HepG2 (cell line): ENCODE results near the gene UNC13D. TPM values are rescaled to one million over a fixed set of nuclear protein-coding genes. Genes with fewer than 3 reads are reported as not detected.

Source experiments
- GABPA ChIP-seq, 2 experiments: IDR thresholded peaks; 2 replicates each; pipeline ENCODE4 v1.6.1; 2011 to 2016; ENCODE audit warnings: low read depth in 2 of 2, low read length in 1 of 2, missing biosample characterization in 1 of 2, missing genetic modification characterization in 1 of 2
- KLF9 ChIP-seq: IDR thresholded peaks from 2 replicates; pipeline ENCODE4 v1.6.1; 2016; ENCODE audit warnings: low read depth
- POLR2AphosphoS5 ChIP-seq: IDR thresholded peaks from 2 replicates; pipeline ENCODE4 v1.6.1; 2012; ENCODE audit warnings: low read depth, low read length
- SALL2 ChIP-seq: sonication (generic); formaldehyde crosslinking; IDR thresholded peaks from 2 replicates; pipeline ENCODE4 v1.8.1; 2023; ENCODE audit warnings: mild to moderate bottlenecking, missing genetic modification reagents, inconsistent platforms
- ZMYM3 ChIP-seq: sonication (generic); formaldehyde crosslinking; IDR thresholded peaks from 2 replicates; pipeline ENCODE4 v1.5.1; 2020; ENCODE audit warnings: mild to moderate bottlenecking, missing genetic modification reagents
- ZNF101 ChIP-seq: sonication (generic); formaldehyde crosslinking; IDR thresholded peaks from 2 replicates; pipeline ENCODE4 v1.4.0; 2020; ENCODE audit warnings: mild to moderate bottlenecking, low read depth, missing genetic modification reagents, borderline replicate concordance
- ZNF143 ChIP-seq: sonication (generic); formaldehyde crosslinking; IDR thresholded peaks from 2 replicates; pipeline ENCODE4 v1.4.0; 2020; ENCODE audit warnings: missing genetic modification reagents
- ZNF225 ChIP-seq: sonication (generic); formaldehyde crosslinking; IDR thresholded peaks from 2 replicates; pipeline ENCODE4 v1.4.0; 2020; ENCODE audit warnings: mild to moderate bottlenecking, missing genetic modification reagents
- ZNF761 ChIP-seq: sonication (generic); formaldehyde crosslinking; conservative IDR thresholded peaks from 2 replicates; pipeline ENCODE4 v1.4.0; 2020; ENCODE audit warnings: mild to moderate bottlenecking, missing genetic modification reagents
- ZNF766 ChIP-seq: sonication (generic); formaldehyde crosslinking; IDR thresholded peaks from 2 replicates; pipeline ENCODE4 v1.5.0; 2020; ENCODE audit warnings: missing genetic modification reagents, borderline replicate concordance
- polyA plus RNA-seq, 8 experiments: library from polyadenylated mRNA; depleted of rRNA in 3 of 8; stranded (reverse) in 7 of 8; unstranded in 1 of 8; fragments of >200 nt; fragmentation: Illumina TruSeq in 4 of 8; extraction: Trizol in 4 of 8; gene quantifications; 2 replicates each; pipeline versions ENCODE4 v1.2.1 to v1.2.3, GENCODE V29; 2011 to 2016; ENCODE audit warnings: low read depth in 4 of 8, missing spikeins in 1 of 8, mixed read lengths in 1 of 8; ENCODE audit not compliant: insufficient read depth in 1 of 8
- total RNA-seq, 5 experiments: library from RNA; depleted of rRNA; stranded (reverse); fragments of >200 nt; fragmentation: Illumina TruSeq; extraction: Trizol; gene quantifications; 2 replicates each; pipeline ENCODE4 v1.2.3, GENCODE V29; 2016; ENCODE audit warnings: low read depth in 1 of 5
- TF ChIP-seq, protein P1 (sequence below): sonication (generic); formaldehyde crosslinking; IDR thresholded peaks from 2 replicates; pipeline ENCODE4 v1.8.0; 2022; ENCODE audit warnings: mild to moderate bottlenecking, missing genetic modification reagents
- TF ChIP-seq, protein P2 (sequence below): sonication (generic); formaldehyde crosslinking; IDR thresholded peaks from 2 replicates; pipeline ENCODE4 v1.8.0; 2022; ENCODE audit warnings: mild to moderate bottlenecking, missing genetic modification reagents, moderate library complexity
- TF ChIP-seq, protein P3 (sequence below): sonication (generic); formaldehyde crosslinking; IDR thresholded peaks from 2 replicates; pipeline ENCODE4 v1.4.0; 2020; ENCODE audit warnings: mild to moderate bottlenecking, low read depth, missing genetic modification reagents
- TF ChIP-seq, protein P4 (sequence below): sonication (generic); formaldehyde crosslinking; IDR thresholded peaks from 2 replicates; pipeline ENCODE4 v1.5.1; 2020; ENCODE audit warnings: missing genetic modification reagents, mild to moderate bottlenecking, borderline replicate concordance
- TF ChIP-seq, protein P5 (sequence below): sonication (generic); formaldehyde crosslinking; IDR thresholded peaks from 2 replicates; pipeline ENCODE4 v1.4.0; 2020; ENCODE audit warnings: missing genetic modification reagents
- TF ChIP-seq, protein P6 (sequence below): sonication (generic); formaldehyde crosslinking; IDR thresholded peaks from 2 replicates; pipeline ENCODE4 v1.9.0; 2021; ENCODE audit warnings: missing genetic modification reagents, borderline replicate concordance

Gene UNC13D
- total and polyA plus RNA-seq, 2 of the 13 experiments (the other 11 are each of a cell fraction or from before 2014, with no cell fraction given) = 29.7 to 42.7 TPM

DNA sequence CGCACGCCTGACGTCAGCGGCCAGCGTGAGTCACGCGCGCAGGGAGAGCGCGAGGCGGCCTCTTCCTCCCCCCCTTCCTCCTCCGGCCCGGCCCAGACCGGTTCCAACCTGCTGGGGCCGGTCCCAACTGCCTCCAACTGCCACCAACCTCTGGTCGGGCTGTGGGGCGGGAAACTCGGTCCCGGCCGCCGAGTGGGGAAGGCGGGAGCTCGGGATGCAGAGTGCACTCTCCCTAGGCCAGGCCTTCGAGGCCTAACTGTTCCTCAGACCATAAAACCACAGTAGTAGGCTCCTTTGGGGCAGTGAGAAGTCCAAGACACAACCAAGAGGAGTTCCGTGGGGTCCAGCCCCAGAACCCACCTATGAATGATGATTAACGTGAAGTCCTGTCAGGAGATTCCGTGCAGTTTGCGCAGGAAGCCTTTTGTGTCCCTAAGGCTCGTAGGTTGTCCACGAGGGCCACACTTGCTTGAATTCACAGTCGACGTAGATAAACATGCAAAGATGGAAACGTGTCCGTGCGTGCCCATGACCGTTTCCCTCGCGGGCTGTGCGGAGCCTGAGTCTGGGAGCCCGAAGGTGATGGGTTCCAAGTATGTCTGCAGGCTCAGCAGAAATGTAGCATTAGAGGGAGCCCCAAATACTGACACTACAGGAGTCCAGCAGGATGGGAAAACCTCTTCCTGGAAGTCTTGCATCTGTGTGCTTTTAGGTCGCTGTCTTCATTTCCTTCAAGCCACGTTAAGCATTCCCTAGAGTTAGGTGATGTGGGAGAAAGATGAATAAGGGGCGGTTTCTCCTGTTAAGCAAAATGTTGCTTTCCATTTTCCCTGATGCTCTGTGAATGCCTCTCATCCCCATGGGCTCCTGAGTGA lies 59.0 kb downstream of the UNC13D start (continued):
- peak; percentile 82 for TF ChIP-seq ZNF761 (CRISPR knock-in tag)
- TF ChIP-seq SALL2 = no peak; the same call in 1 of the 2 replicates
- TF ChIP-seq ZNF101 (CRISPR knock-in tag) = peak; percentile 66; the same call in 1 of the 2 replicates
- TF ChIP-seq, protein P1, sequence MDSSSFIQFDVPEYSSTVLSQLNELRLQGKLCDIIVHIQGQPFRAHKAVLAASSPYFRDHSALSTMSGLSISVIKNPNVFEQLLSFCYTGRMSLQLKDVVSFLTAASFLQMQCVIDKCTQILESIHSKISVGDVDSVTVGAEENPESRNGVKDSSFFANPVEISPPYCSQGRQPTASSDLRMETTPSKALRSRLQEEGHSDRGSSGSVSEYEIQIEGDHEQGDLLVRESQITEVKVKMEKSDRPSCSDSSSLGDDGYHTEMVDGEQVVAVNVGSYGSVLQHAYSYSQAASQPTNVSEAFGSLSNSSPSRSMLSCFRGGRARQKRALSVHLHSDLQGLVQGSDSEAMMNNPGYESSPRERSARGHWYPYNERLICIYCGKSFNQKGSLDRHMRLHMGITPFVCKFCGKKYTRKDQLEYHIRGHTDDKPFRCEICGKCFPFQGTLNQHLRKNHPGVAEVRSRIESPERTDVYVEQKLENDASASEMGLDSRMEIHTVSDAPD (CRISPR knock-in tag) = no peak; the same call in 1 of the 2 replicates
- TF ChIP-seq, protein P2, sequence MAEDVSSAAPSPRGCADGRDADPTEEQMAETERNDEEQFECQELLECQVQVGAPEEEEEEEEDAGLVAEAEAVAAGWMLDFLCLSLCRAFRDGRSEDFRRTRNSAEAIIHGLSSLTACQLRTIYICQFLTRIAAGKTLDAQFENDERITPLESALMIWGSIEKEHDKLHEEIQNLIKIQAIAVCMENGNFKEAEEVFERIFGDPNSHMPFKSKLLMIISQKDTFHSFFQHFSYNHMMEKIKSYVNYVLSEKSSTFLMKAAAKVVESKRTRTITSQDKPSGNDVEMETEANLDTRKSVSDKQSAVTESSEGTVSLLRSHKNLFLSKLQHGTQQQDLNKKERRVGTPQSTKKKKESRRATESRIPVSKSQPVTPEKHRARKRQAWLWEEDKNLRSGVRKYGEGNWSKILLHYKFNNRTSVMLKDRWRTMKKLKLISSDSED (CRISPR knock-in tag) = no peak
- TF ChIP-seq, protein P3, sequence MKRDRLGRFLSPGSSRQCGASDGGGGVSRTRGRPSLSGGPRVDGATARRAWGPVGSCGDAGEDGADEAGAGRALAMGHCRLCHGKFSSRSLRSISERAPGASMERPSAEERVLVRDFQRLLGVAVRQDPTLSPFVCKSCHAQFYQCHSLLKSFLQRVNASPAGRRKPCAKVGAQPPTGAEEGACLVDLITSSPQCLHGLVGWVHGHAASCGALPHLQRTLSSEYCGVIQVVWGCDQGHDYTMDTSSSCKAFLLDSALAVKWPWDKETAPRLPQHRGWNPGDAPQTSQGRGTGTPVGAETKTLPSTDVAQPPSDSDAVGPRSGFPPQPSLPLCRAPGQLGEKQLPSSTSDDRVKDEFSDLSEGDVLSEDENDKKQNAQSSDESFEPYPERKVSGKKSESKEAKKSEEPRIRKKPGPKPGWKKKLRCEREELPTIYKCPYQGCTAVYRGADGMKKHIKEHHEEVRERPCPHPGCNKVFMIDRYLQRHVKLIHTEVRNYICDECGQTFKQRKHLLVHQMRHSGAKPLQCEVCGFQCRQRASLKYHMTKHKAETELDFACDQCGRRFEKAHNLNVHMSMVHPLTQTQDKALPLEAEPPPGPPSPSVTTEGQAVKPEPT (CRISPR knock-in tag) = peak; percentile 94
- TF ChIP-seq, protein P4, sequence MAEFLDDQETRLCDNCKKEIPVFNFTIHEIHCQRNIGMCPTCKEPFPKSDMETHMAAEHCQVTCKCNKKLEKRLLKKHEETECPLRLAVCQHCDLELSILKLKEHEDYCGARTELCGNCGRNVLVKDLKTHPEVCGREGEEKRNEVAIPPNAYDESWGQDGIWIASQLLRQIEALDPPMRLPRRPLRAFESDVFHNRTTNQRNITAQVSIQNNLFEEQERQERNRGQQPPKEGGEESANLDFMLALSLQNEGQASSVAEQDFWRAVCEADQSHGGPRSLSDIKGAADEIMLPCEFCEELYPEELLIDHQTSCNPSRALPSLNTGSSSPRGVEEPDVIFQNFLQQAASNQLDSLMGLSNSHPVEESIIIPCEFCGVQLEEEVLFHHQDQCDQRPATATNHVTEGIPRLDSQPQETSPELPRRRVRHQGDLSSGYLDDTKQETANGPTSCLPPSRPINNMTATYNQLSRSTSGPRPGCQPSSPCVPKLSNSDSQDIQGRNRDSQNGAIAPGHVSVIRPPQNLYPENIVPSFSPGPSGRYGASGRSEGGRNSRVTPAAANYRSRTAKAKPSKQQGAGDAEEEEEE (CRISPR knock-in tag) = peak; percentile 55; the same call in 1 of the 2 replicates
- 0 out of 2 replicates have a peak, but pooled peaks have one; percentile 87 for TF ChIP-seq KLF9 (CRISPR knock-in tag)
- TF ChIP-seq, protein P5, sequence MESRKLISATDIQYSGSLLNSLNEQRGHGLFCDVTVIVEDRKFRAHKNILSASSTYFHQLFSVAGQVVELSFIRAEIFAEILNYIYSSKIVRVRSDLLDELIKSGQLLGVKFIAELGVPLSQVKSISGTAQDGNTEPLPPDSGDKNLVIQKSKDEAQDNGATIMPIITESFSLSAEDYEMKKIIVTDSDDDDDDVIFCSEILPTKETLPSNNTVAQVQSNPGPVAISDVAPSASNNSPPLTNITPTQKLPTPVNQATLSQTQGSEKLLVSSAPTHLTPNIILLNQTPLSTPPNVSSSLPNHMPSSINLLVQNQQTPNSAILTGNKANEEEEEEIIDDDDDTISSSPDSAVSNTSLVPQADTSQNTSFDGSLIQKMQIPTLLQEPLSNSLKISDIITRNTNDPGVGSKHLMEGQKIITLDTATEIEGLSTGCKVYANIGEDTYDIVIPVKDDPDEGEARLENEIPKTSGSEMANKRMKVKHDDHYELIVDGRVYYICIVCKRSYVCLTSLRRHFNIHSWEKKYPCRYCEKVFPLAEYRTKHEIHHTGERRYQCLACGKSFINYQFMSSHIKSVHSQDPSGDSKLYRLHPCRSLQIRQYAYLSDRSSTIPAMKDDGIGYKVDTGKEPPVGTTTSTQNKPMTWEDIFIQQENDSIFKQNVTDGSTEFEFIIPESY (CRISPR knock-in tag) = no peak
- no peak for TF ChIP-seq GABPA (IDR thresholded peaks at IDR 0.05; ENCODE audit: low read depth, low read length)
- no peak for TF ChIP-seq GABPA (CRISPR knock-in tag; IDR thresholded peaks at IDR 0.05; ENCODE audit: low read depth)
- TF ChIP-seq, protein P6, sequence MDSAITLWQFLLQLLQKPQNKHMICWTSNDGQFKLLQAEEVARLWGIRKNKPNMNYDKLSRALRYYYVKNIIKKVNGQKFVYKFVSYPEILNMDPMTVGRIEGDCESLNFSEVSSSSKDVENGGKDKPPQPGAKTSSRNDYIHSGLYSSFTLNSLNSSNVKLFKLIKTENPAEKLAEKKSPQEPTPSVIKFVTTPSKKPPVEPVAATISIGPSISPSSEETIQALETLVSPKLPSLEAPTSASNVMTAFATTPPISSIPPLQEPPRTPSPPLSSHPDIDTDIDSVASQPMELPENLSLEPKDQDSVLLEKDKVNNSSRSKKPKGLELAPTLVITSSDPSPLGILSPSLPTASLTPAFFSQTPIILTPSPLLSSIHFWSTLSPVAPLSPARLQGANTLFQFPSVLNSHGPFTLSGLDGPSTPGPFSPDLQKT (CRISPR knock-in tag) = no peak
- TF ChIP-seq ZNF225 (CRISPR knock-in tag) = no peak
- TF ChIP-seq ZNF143 (CRISPR knock-in tag) = no peak
- TF ChIP-seq ZMYM3 (CRISPR knock-in tag) = peak; percentile 63; the same call in 1 of the 2 replicates
- peak; percentile 83 for TF ChIP-seq ZNF766 (CRISPR knock-in tag)
- peak; percentile 75 for TF ChIP-seq POLR2AphosphoS5
